ENCODE results near the gene ABCC5. TPM values are rescaled to one million over a fixed set of nuclear protein-coding genes. Genes with fewer than 3 reads are reported as not detected.
"Not testable (repeated sequence)": the region's sequence is repeated elsewhere in the genome, so short reads cannot be mapped to it uniquely, and the experiment has no call there.

Gene ABCC5
- total RNA-seq, 4 donors from 2014 or later, result 15.9 to 46.0 (median 23.3) TPM

DNA sequence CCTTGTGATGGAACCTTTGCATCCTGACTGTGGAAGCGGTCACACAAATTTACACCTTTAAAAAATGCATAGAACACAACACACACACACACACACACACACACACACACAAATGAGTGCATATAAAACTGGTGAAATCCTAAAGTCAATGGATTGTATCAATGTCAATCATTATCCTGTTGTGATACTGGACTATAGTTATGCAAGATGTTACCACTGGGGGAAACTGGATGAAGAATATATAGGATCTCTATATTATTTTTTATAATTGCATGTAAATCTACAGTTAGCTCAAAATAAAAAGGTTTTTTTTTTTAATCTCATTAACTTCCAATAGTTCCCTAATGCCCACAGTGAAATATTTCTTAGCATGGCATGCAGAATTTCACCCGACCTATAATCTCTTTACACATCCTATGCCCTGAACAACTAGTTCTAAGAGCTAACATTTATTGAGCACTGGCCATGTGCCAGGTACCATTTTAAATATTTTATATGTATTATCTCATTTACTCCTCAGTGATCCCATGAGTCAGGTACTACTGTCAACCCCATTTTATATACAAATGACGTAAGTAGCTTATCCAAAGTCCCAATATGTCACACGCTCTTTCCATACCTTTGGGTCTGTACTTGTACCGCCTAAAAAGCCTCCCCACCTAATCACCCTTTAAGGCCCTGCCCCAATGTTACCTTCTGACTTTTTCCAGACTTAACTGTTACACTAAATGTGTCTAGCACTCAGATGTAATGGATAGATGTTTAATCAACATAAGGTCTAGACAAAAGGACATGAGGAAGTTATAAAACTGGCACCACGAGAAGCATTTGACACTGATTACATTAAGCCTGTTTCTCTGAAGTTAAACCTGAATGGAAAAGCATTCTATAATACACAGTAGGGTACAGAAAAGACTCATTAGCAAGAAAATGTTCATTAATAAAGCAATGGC lies 5.5 kb downstream of the ABCC5 start:
- H3K4me3 ChIP-seq, result no peak overlapping the region
- intact Hi-C loops (cut with DNase I; ENCODE audit: low total_unique reads), result no loop called here
- TF ChIP-seq, protein P1, sequence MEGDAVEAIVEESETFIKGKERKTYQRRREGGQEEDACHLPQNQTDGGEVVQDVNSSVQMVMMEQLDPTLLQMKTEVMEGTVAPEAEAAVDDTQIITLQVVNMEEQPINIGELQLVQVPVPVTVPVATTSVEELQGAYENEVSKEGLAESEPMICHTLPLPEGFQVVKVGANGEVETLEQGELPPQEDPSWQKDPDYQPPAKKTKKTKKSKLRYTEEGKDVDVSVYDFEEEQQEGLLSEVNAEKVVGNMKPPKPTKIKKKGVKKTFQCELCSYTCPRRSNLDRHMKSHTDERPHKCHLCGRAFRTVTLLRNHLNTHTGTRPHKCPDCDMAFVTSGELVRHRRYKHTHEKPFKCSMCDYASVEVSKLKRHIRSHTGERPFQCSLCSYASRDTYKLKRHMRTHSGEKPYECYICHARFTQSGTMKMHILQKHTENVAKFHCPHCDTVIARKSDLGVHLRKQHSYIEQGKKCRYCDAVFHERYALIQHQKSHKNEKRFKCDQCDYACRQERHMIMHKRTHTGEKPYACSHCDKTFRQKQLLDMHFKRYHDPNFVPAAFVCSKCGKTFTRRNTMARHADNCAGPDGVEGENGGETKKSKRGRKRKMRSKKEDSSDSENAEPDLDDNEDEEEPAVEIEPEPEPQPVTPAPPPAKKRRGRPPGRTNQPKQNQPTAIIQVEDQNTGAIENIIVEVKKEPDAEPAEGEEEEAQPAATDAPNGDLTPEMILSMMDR (IDR thresholded peaks at IDR 0.05), result no peak
- no peak for TF ChIP-seq POLR2A (IDR thresholded peaks at IDR 0.05)
- no peaks in the 10 kb centered on the region for H3K9me3 ChIP-seq
- H3K4me1 ChIP-seq, result peaks cover 0 to 9% of the 10 kb centered on the region in 2 donors
- no peaks in the 10 kb centered on the region for H3K36me3 ChIP-seq
- H3K27me3 ChIP-seq, result no peaks in the 10 kb centered on the region
- DNase-seq, result no peak
- no peak overlapping the region for H3K27ac ChIP-seq

DNA sequence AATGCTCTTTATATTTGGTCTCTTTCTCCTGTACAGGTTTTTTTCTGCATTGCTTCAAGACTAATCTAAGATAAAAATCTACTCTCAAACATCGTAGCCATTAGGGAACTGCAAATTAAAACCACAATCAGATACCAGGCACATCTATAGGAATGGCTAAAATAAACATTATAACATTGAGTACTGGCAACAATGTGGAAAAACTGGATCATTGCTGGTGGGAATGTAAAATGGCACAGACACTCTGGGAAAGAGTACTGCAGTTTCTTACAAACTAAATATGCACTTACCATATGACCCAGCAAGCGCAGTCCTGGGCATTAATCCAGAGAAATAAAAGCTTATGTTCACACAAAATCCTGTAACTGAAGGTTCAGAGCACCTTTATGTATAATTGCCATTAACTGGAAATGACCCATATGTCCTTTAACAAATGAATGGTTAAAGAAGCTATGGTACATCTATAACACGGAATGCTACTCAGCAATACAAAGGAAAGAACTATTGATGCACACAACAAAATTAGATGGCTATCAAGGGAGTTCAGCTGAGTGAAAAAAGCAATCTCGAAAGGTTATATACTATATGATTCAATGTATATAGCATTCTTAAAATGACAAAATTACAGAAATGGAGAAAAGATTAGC lies 6.3 kb downstream of the ABCC5 start:
- no peak for DNase-seq
- Histone ChIP-seq H3K27me3 (no peaks in the 10 kb centered on the region), H3K36me3 (no peaks in the 10 kb centered on the region), H3K4me3 (no peak overlapping the region), H3K27ac (no peak overlapping the region), H3K9me3 (no peaks in the 10 kb centered on the region), H3K4me1 (peaks cover 0 to under 1% of the 10 kb centered on the region in 2 donors)
- intact Hi-C loops (cut with DNase I; ENCODE audit: low total_unique reads), result no loop called here
- no peak for TF ChIP-seq POLR2A (IDR thresholded peaks at IDR 0.05)
- TF ChIP-seq, protein P1 (IDR thresholded peaks at IDR 0.05), result no peak

DNA sequence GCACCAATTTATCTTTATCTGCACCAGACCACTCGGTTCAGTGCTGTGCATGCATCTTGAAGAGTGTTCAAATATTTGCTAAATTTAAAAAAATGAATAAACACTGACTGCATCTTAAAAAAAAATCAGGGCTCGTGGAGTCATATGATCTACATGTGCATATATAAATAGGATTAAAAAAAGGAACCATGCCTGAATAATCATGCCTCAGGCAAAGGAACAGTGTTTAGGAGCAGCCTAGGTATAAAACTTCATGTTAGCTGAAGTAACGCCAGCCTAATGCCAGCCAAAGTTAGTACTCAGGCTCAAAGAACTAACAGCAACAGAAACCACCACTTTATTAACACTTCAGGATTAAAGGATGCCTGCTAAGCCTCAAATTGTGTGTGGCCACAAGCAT lies 9.5 kb downstream of the ABCC5 start:
- H3K4me3 ChIP-seq, result no peak overlapping the region
- no peak for DNase-seq
- no peaks in the 10 kb centered on the region for H3K4me1 ChIP-seq
- H3K9me3 ChIP-seq, result no peaks in the 10 kb centered on the region
- TF ChIP-seq, protein P1 (IDR thresholded peaks at IDR 0.05), result no peak
- TF ChIP-seq POLR2A (IDR thresholded peaks at IDR 0.05), result no peak
- H3K27ac ChIP-seq, result no peak overlapping the region
- H3K27me3 ChIP-seq, result no peaks in the 10 kb centered on the region
- H3K36me3 ChIP-seq, result no peaks in the 10 kb centered on the region
- intact Hi-C loops (cut with DNase I; ENCODE audit: low total_unique reads), result no loop called here

DNA sequence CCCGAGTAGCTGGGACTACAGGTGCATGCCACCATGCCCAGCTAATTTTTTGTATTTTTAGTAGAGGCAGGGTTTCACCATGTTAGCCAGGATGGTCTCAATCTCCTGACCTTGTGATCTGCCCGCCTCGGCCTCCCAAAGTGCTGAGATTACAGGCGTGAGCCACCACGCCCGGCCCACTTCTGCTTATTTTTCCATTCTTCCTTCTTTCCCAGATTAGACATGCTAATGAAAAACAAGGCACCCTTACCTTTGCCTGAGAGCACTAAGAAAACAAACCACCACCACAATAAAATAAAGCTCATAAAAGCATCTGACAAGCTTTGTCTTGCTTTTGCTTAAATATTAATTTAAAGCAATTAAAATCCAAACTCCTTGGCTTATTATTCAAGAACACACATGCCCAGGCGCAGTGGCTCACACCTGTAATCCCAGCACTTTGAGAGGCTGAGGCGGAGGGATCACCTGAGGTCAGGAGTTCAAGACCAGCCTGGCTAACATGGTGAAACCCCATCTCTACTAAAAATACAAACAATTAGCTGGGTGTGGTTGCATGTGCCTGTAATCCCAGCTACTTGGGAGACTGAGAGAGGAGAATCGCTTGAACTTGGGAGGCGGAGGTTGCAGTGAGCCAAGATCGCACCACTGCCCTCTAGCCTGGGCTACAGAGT lies 10.4 kb downstream of the ABCC5 start:
- H3K9me3 ChIP-seq; H3K27me3 ChIP-seq; H3K27ac ChIP-seq; H3K4me1 ChIP-seq; DNase-seq; H3K36me3 ChIP-seq; intact Hi-C loops (cut with DNase I; ENCODE audit: low total_unique reads); H3K4me3 ChIP-seq: not testable (repeated sequence)

DNA sequence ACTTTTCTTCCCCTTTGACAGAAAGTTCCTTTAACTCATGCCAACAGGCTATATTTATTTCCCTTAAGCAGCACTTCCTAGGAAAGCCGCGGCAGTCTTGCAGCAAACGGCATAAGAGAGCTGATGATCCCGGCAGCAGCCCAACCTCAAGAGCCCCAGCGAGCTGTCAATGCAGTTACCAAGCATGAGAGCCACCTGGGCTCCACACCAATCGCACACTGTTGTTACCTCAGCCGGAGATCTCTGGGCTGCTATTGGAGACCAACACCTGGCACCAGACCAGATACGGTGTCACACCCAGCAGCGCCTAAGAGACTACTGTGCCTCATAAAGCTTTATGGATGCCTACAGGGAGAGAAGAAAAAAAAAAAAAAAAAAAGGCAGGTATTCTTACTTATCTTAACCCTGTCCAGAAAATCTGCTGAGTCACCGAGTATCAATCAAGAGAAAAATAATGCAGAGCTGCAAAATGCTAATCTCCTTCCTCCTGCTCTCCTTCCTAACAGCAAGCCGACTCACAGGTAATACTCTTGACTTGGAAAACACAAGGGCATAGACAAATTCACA lies 11.7 kb downstream of the ABCC5 start:
- no peaks in the 10 kb centered on the region for H3K36me3 ChIP-seq
- H3K4me3 ChIP-seq, result no peak overlapping the region
- H3K27ac ChIP-seq, result no peak overlapping the region
- DNase-seq, result peak in 1 of 2 donors; percentile 19
- H3K27me3 ChIP-seq, result no peaks in the 10 kb centered on the region
- TF ChIP-seq, protein P1 (IDR thresholded peaks at IDR 0.05), result no peak
- no peak for TF ChIP-seq POLR2A (IDR thresholded peaks at IDR 0.05)
- H3K9me3 ChIP-seq, result no peaks in the 10 kb centered on the region
- no peaks in the 10 kb centered on the region for H3K4me1 ChIP-seq
- intact Hi-C loops (cut with DNase I; ENCODE audit: low total_unique reads), result no loop called here

Data from uterus (tissue), 4 donors.